HCT116 (cell line): ENCODE results near the gene SLC10A7.

Source experiments
- CBX3 ChIP-seq: IDR thresholded peaks from 2 replicates; pipeline ENCODE4 v1.6.1; 2012; ENCODE audit warnings: low read depth
- ELF1 ChIP-seq: IDR thresholded peaks from 2 replicates; pipeline ENCODE4 v1.6.1; 2012; ENCODE audit warnings: low read depth, borderline replicate concordance
- EZH2 ChIP-seq: fragments of 200-600 bp; sonication (generic); IDR thresholded peaks from 2 replicates; pipeline ENCODE4 v1.6.1; 2017; ENCODE audit warnings: antibody characterized with exemption, mixed run types
- EZH2phosphoT487 ChIP-seq: fragments of 200-600 bp; IDR thresholded peaks from 2 replicates; pipeline ENCODE4 v1.6.1; 2018; ENCODE audit warnings: antibody characterized with exemption, borderline replicate concordance
- POLR2A ChIP-seq: IDR thresholded peaks from 2 replicates; pipeline ENCODE4 v1.7.0; 2011; ENCODE audit warnings: borderline replicate concordance; ENCODE audit not compliant: insufficient read depth, insufficient read length; ENCODE audit errors: extremely low read depth
- TF ChIP-seq, protein P1 (sequence below), 3 experiments: fragments of 200-600 bp in 1 of 3; sonication (generic) in 1 of 3; IDR thresholded peaks in 2 of 3; conservative IDR thresholded peaks in 1 of 3; 2 replicates each; pipeline ENCODE4 v1.5.1; 2012 to 2017; ENCODE audit warnings: low read depth in 2 of 3, low read length in 2 of 3, antibody characterized with exemption in 1 of 3, borderline replicate concordance in 1 of 3, control low read depth in 1 of 3, mild to moderate bottlenecking in 1 of 3, mixed read lengths in 1 of 3, mixed run types in 1 of 3, moderate library complexity in 1 of 3; ENCODE audit not compliant: insufficient read depth in 1 of 3
- TF ChIP-seq, protein P2 (sequence below): IDR thresholded peaks from 2 replicates; pipeline ENCODE4 v1.6.1; 2012

DNA sequence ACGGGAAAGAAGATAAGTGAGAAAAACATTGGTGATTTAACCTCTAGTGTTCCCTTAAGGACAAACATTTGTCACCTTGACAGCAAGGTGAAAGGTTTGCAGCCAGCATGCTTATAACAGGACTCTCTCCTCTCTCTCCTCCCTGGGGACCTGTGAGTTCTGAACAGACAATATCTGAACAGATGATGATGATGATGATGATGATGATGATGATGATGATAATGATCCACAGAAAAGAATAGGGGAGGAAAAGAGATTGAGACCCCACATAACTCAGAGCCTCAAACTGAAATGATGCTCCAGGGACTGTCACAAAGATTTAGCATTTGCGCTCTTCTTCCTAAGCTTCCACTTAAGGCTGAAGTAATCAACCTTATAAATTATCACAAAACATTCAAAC, 103.9 kb downstream of the SLC10A7 start:
- TF ChIP-seq, protein P1, sequence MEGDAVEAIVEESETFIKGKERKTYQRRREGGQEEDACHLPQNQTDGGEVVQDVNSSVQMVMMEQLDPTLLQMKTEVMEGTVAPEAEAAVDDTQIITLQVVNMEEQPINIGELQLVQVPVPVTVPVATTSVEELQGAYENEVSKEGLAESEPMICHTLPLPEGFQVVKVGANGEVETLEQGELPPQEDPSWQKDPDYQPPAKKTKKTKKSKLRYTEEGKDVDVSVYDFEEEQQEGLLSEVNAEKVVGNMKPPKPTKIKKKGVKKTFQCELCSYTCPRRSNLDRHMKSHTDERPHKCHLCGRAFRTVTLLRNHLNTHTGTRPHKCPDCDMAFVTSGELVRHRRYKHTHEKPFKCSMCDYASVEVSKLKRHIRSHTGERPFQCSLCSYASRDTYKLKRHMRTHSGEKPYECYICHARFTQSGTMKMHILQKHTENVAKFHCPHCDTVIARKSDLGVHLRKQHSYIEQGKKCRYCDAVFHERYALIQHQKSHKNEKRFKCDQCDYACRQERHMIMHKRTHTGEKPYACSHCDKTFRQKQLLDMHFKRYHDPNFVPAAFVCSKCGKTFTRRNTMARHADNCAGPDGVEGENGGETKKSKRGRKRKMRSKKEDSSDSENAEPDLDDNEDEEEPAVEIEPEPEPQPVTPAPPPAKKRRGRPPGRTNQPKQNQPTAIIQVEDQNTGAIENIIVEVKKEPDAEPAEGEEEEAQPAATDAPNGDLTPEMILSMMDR (IDR thresholded peaks at IDR 0.05 in 2 of 3, conservative IDR thresholded peaks at IDR 0.05 in 1 of 3; ENCODE audit: borderline replicate concordance in 1 of 3, insufficient read depth in 1 of 3, low read depth in 2 of 3, low read length in 2 of 3), result no peak
- TF ChIP-seq ELF1, result no peak
- TF ChIP-seq EZH2, result no peak
- no peak for TF ChIP-seq POLR2A
- no peak for TF ChIP-seq EZH2phosphoT487
- no peak for TF ChIP-seq CBX3
- TF ChIP-seq, protein P2, sequence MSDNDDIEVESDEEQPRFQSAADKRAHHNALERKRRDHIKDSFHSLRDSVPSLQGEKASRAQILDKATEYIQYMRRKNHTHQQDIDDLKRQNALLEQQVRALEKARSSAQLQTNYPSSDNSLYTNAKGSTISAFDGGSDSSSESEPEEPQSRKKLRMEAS, result no peak
